LNCAP (cell line): ENCODE measurements around the gene ZYG11B.

ENCODE experiments used
- TF ChIP-seq, protein P1 (sequence below): fragments of 450-650 bp; IDR thresholded peaks from 2 replicates; pipeline ENCODE4 v1.5.1; 2017; ENCODE audit warnings: mild to moderate bottlenecking

Gene ZYG11B

DNA sequence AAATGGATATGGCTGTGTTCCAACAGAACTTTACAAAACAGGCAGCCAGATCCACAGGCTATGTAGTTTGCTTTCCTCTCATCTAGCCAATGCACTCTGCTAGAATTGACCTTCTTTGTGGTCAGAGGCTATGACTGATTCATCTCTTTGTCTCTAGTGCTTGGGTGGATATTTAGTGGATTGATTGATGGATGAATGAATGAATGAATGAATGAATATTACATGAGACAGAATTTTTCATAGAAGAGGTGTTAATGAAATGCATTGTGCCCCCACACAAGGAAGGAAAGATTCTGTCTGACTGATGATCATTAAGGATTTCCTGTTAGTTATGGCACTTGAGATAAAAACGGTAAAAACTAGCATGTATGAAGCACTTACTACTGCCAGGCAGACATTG is 65.8 kb downstream of the ZYG11B start:
- TF ChIP-seq, protein P1, sequence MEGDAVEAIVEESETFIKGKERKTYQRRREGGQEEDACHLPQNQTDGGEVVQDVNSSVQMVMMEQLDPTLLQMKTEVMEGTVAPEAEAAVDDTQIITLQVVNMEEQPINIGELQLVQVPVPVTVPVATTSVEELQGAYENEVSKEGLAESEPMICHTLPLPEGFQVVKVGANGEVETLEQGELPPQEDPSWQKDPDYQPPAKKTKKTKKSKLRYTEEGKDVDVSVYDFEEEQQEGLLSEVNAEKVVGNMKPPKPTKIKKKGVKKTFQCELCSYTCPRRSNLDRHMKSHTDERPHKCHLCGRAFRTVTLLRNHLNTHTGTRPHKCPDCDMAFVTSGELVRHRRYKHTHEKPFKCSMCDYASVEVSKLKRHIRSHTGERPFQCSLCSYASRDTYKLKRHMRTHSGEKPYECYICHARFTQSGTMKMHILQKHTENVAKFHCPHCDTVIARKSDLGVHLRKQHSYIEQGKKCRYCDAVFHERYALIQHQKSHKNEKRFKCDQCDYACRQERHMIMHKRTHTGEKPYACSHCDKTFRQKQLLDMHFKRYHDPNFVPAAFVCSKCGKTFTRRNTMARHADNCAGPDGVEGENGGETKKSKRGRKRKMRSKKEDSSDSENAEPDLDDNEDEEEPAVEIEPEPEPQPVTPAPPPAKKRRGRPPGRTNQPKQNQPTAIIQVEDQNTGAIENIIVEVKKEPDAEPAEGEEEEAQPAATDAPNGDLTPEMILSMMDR, result no peak

DNA sequence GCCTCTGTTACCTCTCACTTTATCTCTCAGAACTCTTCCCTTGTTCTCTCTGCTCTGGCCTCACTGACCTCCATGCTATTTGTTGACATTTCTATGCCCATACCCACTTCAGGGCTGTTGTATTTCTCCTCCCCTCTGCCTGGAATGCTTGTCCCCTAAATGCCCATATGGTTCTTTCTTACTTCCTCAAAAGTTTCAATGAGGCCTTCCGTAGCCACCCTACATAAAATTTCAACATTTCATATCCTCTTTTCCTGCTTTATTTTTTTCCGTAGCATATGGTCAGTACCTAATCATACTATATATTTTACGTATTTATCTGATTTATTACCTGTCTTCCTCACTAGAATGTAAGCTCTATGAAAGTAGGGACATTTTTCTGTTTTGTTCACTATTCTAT is 69.2 kb downstream of the ZYG11B start:
- TF ChIP-seq, protein P1, result no peak

DNA sequence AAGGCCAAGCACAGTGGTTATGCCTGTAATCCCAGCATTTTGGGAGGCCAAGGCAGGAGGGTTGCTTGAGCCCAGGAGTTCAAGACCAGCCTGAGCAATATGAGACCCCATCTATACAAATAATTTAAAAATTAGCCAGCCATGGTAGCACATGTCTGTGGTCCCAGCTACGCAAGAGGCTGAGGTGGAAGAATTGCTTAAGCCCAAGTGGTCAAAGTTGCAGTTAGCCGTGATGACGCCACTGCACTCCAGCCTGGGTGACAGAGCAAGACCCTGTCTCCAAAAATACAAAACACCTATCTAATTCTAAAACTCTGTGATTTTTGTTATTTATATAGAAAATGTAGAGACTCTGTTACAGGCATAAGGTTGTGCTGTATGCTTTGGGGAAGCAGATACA is 72.1 kb downstream of the ZYG11B start:
- TF ChIP-seq, protein P1, result no peak

DNA sequence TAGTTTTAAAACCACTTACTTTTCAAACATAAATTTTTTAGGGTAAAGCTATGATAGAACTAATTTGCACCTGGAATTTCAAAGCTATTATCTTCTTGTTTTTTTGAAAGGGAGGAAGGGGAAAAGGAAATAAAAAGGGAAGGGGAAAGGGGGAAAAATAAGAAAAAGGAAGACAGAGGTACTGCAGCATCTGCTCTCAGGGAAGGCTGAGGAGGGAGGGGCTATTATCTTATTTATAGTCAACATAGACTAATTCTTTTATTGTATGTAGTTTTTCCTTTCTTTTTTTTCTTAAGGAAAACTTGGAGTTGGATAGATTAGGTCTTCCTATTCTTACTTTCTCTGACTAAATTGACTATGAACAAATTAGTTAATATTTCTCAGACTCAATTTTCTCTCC is 74.8 kb downstream of the ZYG11B start:
- TF ChIP-seq, protein P1, result no peak

DNA sequence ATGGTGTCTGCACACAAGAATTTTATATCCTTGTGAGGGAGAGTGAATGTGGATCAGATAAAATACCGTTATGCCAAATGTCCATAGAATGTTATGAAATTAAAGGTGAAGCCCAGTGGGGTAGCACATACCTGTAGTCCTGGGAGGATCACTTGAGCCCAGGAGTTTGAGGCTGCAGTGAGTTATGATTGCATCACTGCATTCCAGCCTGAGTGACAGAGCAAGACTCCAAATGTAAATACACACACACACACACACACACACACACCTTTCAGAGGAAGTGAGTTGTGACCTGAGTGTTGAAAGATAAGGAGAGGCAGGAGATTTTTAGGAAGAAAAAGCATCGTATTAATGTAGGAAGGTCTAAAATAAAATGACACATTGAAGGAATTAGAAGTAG is 88.2 kb downstream of the ZYG11B start:
- TF ChIP-seq, protein P1, result no peak

DNA sequence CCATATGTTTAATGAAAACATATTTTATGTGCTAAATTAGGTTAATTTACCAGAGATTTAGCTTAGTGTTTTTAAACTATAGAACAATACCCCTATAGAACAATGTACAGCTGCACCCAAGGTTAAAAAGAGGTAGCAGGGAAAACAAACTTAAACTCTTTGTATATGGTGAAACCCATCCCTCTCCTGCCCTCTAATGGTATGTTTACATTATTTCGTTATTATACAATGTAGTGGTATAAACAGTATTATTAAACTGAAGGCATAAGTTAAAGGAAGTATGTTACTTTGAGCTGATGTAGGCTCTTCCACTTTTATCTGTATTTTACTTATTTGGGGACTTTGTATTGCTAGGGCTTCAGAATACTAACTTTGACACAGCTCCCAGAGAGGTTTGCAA is 99.6 kb downstream of the ZYG11B start:
- TF ChIP-seq, protein P1, result peak; percentile 44; the same call in 1 of the 2 replicates

DNA sequence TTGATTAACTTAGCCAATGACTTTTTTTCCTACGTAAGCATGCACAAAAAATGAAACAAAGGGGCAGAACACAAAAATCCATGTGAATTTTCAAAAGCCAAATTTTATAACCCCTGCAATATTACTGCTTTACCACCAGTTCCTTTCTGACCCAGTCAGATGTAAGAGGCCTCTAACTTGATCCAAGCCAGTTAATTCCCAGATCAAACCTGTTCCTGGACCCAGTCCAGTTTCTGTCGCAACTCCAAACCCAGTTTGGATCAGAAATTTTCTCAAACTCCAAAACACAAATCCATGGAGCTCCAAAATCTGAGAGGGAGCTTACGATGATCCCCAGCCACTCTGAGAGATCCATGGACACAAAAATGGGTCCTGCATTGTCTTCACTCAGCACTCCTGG is 108.5 kb downstream of the ZYG11B start:
- TF ChIP-seq, protein P1, result no peak

DNA sequence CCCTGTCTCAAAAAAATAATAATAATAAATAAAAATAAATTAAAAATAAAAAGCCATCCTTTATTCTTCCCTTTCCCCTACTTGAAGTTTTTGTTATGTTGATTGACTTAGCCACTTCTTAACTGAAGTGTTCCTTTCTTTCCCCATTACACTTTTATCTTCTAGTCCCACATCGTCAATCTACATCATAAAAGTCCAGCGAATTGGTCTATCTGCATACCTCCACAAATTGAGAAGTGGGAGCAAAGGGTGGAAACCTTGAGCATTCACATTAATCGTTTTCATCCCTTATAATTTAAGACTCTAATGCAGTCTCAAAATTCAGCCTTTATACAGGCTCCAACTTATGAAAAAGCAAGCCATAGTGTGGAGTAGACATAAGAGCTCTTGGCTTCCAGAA is 109.8 kb downstream of the ZYG11B start:
- TF ChIP-seq, protein P1, result no peak
